IMR-90 (cell line): ENCODE data around the gene ACSL6. TPM values are rescaled to one million over a fixed set of nuclear protein-coding genes. Genes with fewer than 3 reads are reported as not detected.

Experiments
- ATAC-seq: fragments of 200-7000 bp; cut with Tn5 transposase; 2 replicates; pipeline ENCODE4 v1.9.1; 2020; ENCODE audit warnings: low read depth, mild to moderate bottlenecking, moderate library complexity
- BruUV-seq: library from RNA; stranded (reverse); fragments of 400-500 nt; replicated peaks from 2 replicates; lab custom pipeline; 2021; lab: Mats Ljungman, UMichigan
- CTCF ChIA-PET: fragments of 300-600 bp; formaldehyde crosslinking; extraction: SDS; loops from one replicate; lab custom pipeline; 2021; ENCODE audit warnings: antibody characterized with exemption; lab: Yijun Ruan, JAX
- POLR2A ChIA-PET: fragments of 300-600 bp; sonication (Branson Sonifier 250); formaldehyde crosslinking; loops from one replicate; lab custom pipeline; 2022; ENCODE audit warnings: antibody characterized with exemption; ENCODE audit not compliant: unreplicated experiment; lab: Charles Lee
- DNase-seq: peaks from one replicate; pipeline ENCODE4 v3.0.0; 2013
- H2AFZ ChIP-seq: replicated peaks from 2 replicates; pipeline ENCODE3; 2013; ENCODE audit warnings: low read length, mild to moderate bottlenecking; ENCODE audit not compliant: poor library complexity
- H2AK5ac ChIP-seq: 2 replicates; pipeline ENCODE4 v1.6.1; 2013; ENCODE audit warnings: low read depth, low read length, inconsistent platforms
- H2AK9ac ChIP-seq: replicated peaks from 2 replicates; pipeline ENCODE3; 2013; ENCODE audit warnings: mild to moderate bottlenecking, low read depth, low read length, moderate library complexity; ENCODE audit not compliant: poor library complexity
- H2BK120ac ChIP-seq: 2 replicates; pipeline ENCODE4 v1.6.1; 2013; ENCODE audit warnings: low read depth, low read length, inconsistent platforms
- H2BK15ac ChIP-seq: 3 replicates; pipeline ENCODE4 v1.6.1; 2013; ENCODE audit warnings: low read depth, low read length, inconsistent platforms
- H2BK20ac ChIP-seq: 2 replicates; pipeline ENCODE4 v1.6.1; 2013; ENCODE audit warnings: low read depth, mild to moderate bottlenecking, inconsistent platforms, low read length, moderate library complexity
- H2BK5ac ChIP-seq: 2 replicates; pipeline ENCODE4 v1.6.1; 2013; ENCODE audit warnings: mild to moderate bottlenecking, low read depth, low read length, inconsistent platforms; ENCODE audit not compliant: poor library complexity, severe bottlenecking
- H3K14ac ChIP-seq: replicated peaks from 2 replicates; pipeline ENCODE4 v1.6.1; 2013; ENCODE audit warnings: low read depth, low read length, inconsistent platforms
- H3K18ac ChIP-seq: 2 replicates; pipeline ENCODE4 v1.6.1; 2013; ENCODE audit warnings: low read depth, low read length, control low read depth
- H3K23ac ChIP-seq: 2 replicates; pipeline ENCODE4 v1.6.1; 2013; ENCODE audit warnings: low read depth, low read length, inconsistent platforms
- H3K27ac ChIP-seq: 2 replicates; pipeline ENCODE4 v1.5.1; 2013; ENCODE audit warnings: mild to moderate bottlenecking, control low read depth, low read length; ENCODE audit not compliant: insufficient read depth
- H3K27me3 ChIP-seq: 2 replicates; pipeline ENCODE4 v1.6.1; 2013; ENCODE audit warnings: low read length; ENCODE audit not compliant: control insufficient read depth, insufficient read depth
- H3K36me3 ChIP-seq: 2 replicates; pipeline ENCODE4 v1.6.1; 2013; ENCODE audit warnings: low read length, mixed read lengths; ENCODE audit not compliant: control insufficient read depth, insufficient read depth
- H3K4ac ChIP-seq: 2 replicates; pipeline ENCODE4 v1.6.1; 2013; ENCODE audit warnings: low read depth, low read length, inconsistent platforms
- H3K4me1 ChIP-seq: 2 replicates; pipeline ENCODE4 v1.6.1; 2013; ENCODE audit warnings: low read length, mixed read lengths; ENCODE audit not compliant: control insufficient read depth, insufficient read depth
- H3K4me2 ChIP-seq: 2 replicates; pipeline ENCODE4 v1.6.1; 2013; ENCODE audit warnings: low read depth, mild to moderate bottlenecking, control low read depth, low read length, moderate library complexity
- H3K4me3 ChIP-seq: 2 replicates; pipeline ENCODE4 v1.5.1; 2013; ENCODE audit warnings: low read depth, mild to moderate bottlenecking, control low read depth, low read length, moderate library complexity; ENCODE audit not compliant: insufficient read depth
- H3K56ac ChIP-seq: 2 replicates; pipeline ENCODE4 v1.6.1; 2013; ENCODE audit warnings: low read length, inconsistent platforms; ENCODE audit not compliant: insufficient read depth; ENCODE audit errors: extremely low read depth
- H3K79me1 ChIP-seq, 2 experiments: 2 replicates each; pipeline ENCODE4 v1.6.1; 2013; ENCODE audit warnings: low read length in 2 of 2, inconsistent platforms in 1 of 2, low read depth in 1 of 2
- H3K9ac ChIP-seq: 2 replicates; pipeline ENCODE4 v1.6.1; 2013; ENCODE audit warnings: low read depth, low read length, control low read depth
- H3K9me1 ChIP-seq: 2 replicates; pipeline ENCODE4 v1.6.1; 2013; ENCODE audit warnings: low read length, inconsistent platforms; ENCODE audit not compliant: insufficient read depth
- H3K9me3 ChIP-seq: 2 replicates; pipeline ENCODE4 v1.6.1; 2013; ENCODE audit warnings: low read length; ENCODE audit not compliant: control insufficient read depth, insufficient read depth
- H4K20me1 ChIP-seq: 2 replicates; pipeline ENCODE4 v1.6.1; 2013; ENCODE audit warnings: low read length, inconsistent platforms; ENCODE audit not compliant: insufficient read depth
- H4K5ac ChIP-seq: 2 replicates; pipeline ENCODE4 v1.6.1; 2013; ENCODE audit warnings: mild to moderate bottlenecking, low read depth, low read length, control low read depth
- H4K8ac ChIP-seq, 2 experiments: 2 replicates each; pipeline ENCODE4 v1.6.1; 2013; ENCODE audit warnings: low read depth in 2 of 2, low read length in 2 of 2, control low read depth in 1 of 2, inconsistent platforms in 1 of 2
- H4K91ac ChIP-seq: 2 replicates; pipeline ENCODE4 v1.6.1; 2013; ENCODE audit warnings: low read depth, low read length, inconsistent platforms; ENCODE audit not compliant: insufficient read depth
- BHLHE40 ChIP-seq: fragments of 150-350 bp; IDR thresholded peaks from 2 replicates; pipeline ENCODE4 v1.6.1; 2016; ENCODE audit warnings: mild to moderate bottlenecking, low read depth, low read length
- MAFK ChIP-seq: IDR thresholded peaks from 2 replicates; pipeline ENCODE4 v1.6.1; 2012; ENCODE audit warnings: low read depth, low read length, improper control_type of control experiment
- MAZ ChIP-seq: IDR thresholded peaks from 2 replicates; pipeline ENCODE4 v1.6.1; 2012; ENCODE audit warnings: low read depth, mild to moderate bottlenecking, low read length, improper control_type of control experiment, moderate library complexity, borderline replicate concordance
- MXI1 ChIP-seq: IDR thresholded peaks from 2 replicates; pipeline ENCODE4 v1.6.1; 2012; ENCODE audit warnings: low read depth, mild to moderate bottlenecking, low read length, moderate library complexity, borderline replicate concordance
- NFE2L2 ChIP-seq: fragments of 150-350 bp; IDR thresholded peaks from 2 replicates; pipeline ENCODE4 v1.6.1; 2016; ENCODE audit warnings: low read depth, mild to moderate bottlenecking, low read length
- POLR2A ChIP-seq: IDR thresholded peaks from 2 replicates; pipeline ENCODE4 v1.6.1; 2012; ENCODE audit warnings: mild to moderate bottlenecking, low read depth, low read length
- RAD21 ChIP-seq: IDR thresholded peaks from 2 replicates; pipeline ENCODE4 v1.6.1; 2012; ENCODE audit warnings: low read length, improper control_type of control experiment
- RCOR1 ChIP-seq: IDR thresholded peaks from 2 replicates; pipeline ENCODE4 v1.6.1; 2012; ENCODE audit warnings: mild to moderate bottlenecking, low read length, improper control_type of control experiment; ENCODE audit not compliant: insufficient replicate concordance
- RFX5 ChIP-seq: IDR thresholded peaks from 2 replicates; pipeline ENCODE4 v1.8.0; 2012; ENCODE audit warnings: low read depth, mild to moderate bottlenecking, low read length, moderate library complexity
- SMC3 ChIP-seq: fragments of 150-350 bp; IDR thresholded peaks from 2 replicates; pipeline ENCODE4 v1.6.1; 2016; ENCODE audit warnings: low read depth, mild to moderate bottlenecking, antibody characterized with exemption, low read length, moderate library complexity
- WGBS, 2 experiments: methylation state at CpG; one replicate each; pipeline versions ENCODE4 v1.1.5 to v1.1.7; 2013; ENCODE audit warnings: missing lambda C conversion rate in 2 of 2; ENCODE audit not compliant: insufficient read length in 1 of 2; ENCODE audit errors: extremely low coverage in 2 of 2; 5-methylcytosine and 5-hydroxymethylcytosine counted together
- dilution Hi-C: fragments of 300-500 bp; cut with HindIII; formaldehyde crosslinking; loops from one replicate; pipeline ENCODE4 v1.14.3; 2018; ENCODE audit warnings: low sequenced_read_pairs; ENCODE audit not compliant: unreplicated experiment
- in situ Hi-C: fragments of 300-500 bp; cut with MboI; formaldehyde crosslinking; loops from 3 replicates; pipeline ENCODE4 v1.14.3; 2019; ENCODE audit warnings: low sequenced_read_pairs, inconsistent platforms, mixed read lengths
- intact Hi-C: fragments of 100-400 bp; cut with micrococcal nuclease; formaldehyde crosslinking; loops from 2 replicates; pipeline ENCODE4 v1.10.0; 2022
- polyA plus RNA-seq, 3 experiments: library from polyadenylated mRNA; depleted of rRNA; stranded (reverse); fragments of >200 nt; gene quantifications; 2 replicates each; pipeline ENCODE4 v1.2.3, GENCODE V29; 2012; ENCODE audit warnings: low replicate concordance in 1 of 3
- total RNA-seq: library from RNA; depleted of rRNA; stranded (reverse); fragments of >200 nt; gene quantifications from 2 replicates; pipeline ENCODE4 v1.2.3, GENCODE V29; 2012
- TF ChIP-seq, protein P1 (sequence below): conservative IDR thresholded peaks from 2 replicates; pipeline ENCODE4 v1.5.1; 2012; ENCODE audit warnings: mild to moderate bottlenecking, low read depth, low read length, improper control_type of control experiment
- TF ChIP-seq, protein P2 (sequence below): fragments of 150-350 bp; IDR thresholded peaks from 2 replicates; pipeline ENCODE4 v1.6.1; 2017; ENCODE audit warnings: mild to moderate bottlenecking, antibody characterized with exemption, low read length, low read depth
- TF ChIP-seq, protein P3 (sequence below): fragments of 150-350 bp; IDR thresholded peaks from 2 replicates; pipeline ENCODE4 v1.6.1; 2016; ENCODE audit warnings: low read depth, mild to moderate bottlenecking, low read length, moderate library complexity, borderline replicate concordance

ACSL6 gene
- total and polyA plus RNA-seq, 2 of the 4 experiments (the other 2 are of a cell fraction) = not detected

DNA sequence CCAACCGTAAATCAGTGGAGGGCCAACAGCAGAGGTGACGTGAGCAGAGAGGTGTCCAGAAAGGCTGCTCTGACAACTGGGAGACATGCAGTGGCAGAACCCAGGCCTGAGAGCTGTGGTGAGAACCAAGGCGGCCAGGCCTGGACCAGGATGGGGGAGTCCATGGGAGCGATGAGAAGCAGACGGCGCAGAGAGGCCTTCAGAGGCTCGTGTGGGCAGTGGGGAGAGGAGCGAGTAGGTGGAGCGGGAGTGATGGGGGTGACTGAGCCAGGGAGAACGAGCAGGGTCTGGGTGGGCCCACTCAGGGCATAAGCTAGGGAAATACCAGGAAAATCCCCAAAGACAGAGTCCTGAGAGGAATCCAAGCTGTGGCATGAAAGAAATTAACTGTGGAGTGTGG is 41.1 kb upstream of the ACSL6 start:
- no peak for DNase-seq
- Histone ChIP-seq H3K9me1 (no peaks in the 10 kb centered on the region), H3K4me3 (no peak overlapping the region), H3K4ac (no peak overlapping the region), H3K9ac (no peak overlapping the region), H3K23ac (no peak overlapping the region), H2AFZ (no peak overlapping the region), H4K91ac (no peak overlapping the region), H4K20me1 (no peaks in the 10 kb centered on the region), H3K27me3 (peaks cover 47% of the 10 kb centered on the region), H2BK20ac (no peak overlapping the region), H3K56ac (no peak overlapping the region), H3K79me1 (no peaks in the 10 kb centered on the region), H2AK9ac (no peak overlapping the region), H3K4me1 (no peaks in the 10 kb centered on the region), H2AK5ac (no peak overlapping the region), H2BK5ac (no peak overlapping the region), H3K18ac (no peak overlapping the region), H3K27ac (no peak overlapping the region), H3K4me2 (no peak overlapping the region), H2BK120ac (no peak overlapping the region), H3K14ac (no peak overlapping the region), H3K36me3 (no peaks in the 10 kb centered on the region), H3K9me3 (no peaks in the 10 kb centered on the region), H4K8ac (no peak overlapping the region), H2BK15ac (no peak overlapping the region), H4K5ac (no peak overlapping the region)
- CTCF ChIA-PET = no interaction called here
- TF ChIP-seq MAZ (no peak), RCOR1 (no peak), RFX5 (no peak), MXI1 (no peak), BHLHE40 (no peak), SMC3 (no peak), RAD21 (no peak), POLR2A (no peak), MAFK (no peak), NFE2L2 (no peak)
- TF ChIP-seq, protein P1, sequence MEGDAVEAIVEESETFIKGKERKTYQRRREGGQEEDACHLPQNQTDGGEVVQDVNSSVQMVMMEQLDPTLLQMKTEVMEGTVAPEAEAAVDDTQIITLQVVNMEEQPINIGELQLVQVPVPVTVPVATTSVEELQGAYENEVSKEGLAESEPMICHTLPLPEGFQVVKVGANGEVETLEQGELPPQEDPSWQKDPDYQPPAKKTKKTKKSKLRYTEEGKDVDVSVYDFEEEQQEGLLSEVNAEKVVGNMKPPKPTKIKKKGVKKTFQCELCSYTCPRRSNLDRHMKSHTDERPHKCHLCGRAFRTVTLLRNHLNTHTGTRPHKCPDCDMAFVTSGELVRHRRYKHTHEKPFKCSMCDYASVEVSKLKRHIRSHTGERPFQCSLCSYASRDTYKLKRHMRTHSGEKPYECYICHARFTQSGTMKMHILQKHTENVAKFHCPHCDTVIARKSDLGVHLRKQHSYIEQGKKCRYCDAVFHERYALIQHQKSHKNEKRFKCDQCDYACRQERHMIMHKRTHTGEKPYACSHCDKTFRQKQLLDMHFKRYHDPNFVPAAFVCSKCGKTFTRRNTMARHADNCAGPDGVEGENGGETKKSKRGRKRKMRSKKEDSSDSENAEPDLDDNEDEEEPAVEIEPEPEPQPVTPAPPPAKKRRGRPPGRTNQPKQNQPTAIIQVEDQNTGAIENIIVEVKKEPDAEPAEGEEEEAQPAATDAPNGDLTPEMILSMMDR = no peak
- TF ChIP-seq, protein P2, sequence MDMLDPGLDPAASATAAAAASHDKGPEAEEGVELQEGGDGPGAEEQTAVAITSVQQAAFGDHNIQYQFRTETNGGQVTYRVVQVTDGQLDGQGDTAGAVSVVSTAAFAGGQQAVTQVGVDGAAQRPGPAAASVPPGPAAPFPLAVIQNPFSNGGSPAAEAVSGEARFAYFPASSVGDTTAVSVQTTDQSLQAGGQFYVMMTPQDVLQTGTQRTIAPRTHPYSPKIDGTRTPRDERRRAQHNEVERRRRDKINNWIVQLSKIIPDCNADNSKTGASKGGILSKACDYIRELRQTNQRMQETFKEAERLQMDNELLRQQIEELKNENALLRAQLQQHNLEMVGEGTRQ = no peak
- TF ChIP-seq, protein P3, sequence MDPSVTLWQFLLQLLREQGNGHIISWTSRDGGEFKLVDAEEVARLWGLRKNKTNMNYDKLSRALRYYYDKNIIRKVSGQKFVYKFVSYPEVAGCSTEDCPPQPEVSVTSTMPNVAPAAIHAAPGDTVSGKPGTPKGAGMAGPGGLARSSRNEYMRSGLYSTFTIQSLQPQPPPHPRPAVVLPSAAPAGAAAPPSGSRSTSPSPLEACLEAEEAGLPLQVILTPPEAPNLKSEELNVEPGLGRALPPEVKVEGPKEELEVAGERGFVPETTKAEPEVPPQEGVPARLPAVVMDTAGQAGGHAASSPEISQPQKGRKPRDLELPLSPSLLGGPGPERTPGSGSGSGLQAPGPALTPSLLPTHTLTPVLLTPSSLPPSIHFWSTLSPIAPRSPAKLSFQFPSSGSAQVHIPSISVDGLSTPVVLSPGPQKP = no peak
- intact Hi-C loops (no loop called here), in situ Hi-C loops (no loop called here), dilution Hi-C loops (no loop called here)
- 74% methylated on average over 7 of the region's 10 CpGs; no CpG with 5 or more reads in 1 of the 2 experiments for WGBS, 2 experiments
- POLR2A ChIA-PET = no interaction called here
- ATAC-seq = no peak
- no TSS peak for BruUV-seq
